ENCODE results near the gene PARVB.

Gene PARVB

GRCh38 chr22:44025171-44026065, 1.3 kb downstream of the PARVB start:
- peak overlapping the region; percentile 64 for H3K4me3 Mint-ChIP-seq
- no peaks in the 10 kb centered on the region for H3K36me3 Mint-ChIP-seq (ENCODE audit: low read depth)
- no peaks in the 10 kb centered on the region for H3K9me3 Mint-ChIP-seq
- no peak overlapping the region for H3K27ac Mint-ChIP-seq
- TF ChIP-seq CTCF (IDR thresholded peaks at IDR 0.05): no peak
- no peaks in the 10 kb centered on the region for H3K27me3 Mint-ChIP-seq (ENCODE audit: low read depth, poor library complexity)
- peaks cover 63% of the 10 kb centered on the region for H3K4me1 Mint-ChIP-seq
- no peak for DNase-seq

- peaks cover 68% of the 10 kb centered on the region for H3K4me1 Mint-ChIP-seq
Observed at GRCh38 chr22:44026066-44026629, 2.0 kb downstream of the PARVB start.

DNA sequence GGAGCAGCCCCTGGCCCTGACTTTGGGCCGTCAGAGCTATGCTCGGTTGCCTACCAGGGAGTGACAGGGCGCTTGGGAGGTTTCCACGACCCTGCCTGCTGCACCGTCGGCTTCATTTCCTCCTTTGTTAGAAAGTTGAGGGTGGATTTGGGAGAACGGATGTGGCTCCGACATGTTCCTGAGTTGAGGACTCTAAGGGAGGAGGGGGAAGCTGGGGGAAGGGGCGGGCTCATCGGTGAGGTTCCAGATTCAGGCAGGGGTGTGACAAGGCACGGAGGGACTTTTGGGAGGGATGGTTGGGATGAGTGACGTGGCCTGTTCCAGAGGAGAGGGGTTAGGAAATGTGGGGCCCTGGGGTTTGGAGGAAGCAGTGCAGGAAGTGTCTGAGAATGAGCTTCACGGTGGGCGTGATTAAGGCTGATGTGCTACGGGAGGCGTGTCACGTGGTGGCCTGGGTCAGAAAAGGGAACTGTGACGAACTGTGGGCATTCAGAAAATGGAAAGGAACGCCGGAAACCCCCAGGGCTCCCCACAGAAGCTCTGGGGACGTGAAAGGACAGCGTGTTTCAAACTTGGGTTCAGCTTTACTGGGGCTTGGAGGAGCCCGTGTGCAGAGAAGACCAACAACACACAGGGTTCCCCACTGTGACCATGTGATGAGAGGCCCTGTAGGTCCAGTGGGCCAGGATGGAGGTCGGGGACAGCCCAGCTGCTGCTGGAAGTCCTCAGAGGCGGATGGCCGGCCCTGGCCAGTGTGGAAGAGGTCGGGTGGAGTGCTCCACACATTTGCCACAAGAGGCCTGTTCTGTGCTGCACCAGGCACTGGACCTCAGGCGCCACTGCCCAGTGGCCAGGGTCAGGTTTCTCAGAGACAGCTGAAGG, 2.8 kb downstream of the PARVB start:
- DNase-seq: no peak
- no peaks in the 10 kb centered on the region for H3K9me3 Mint-ChIP-seq
- peaks cover 68% of the 10 kb centered on the region for H3K4me1 Mint-ChIP-seq
- no peak for TF ChIP-seq CTCF (IDR thresholded peaks at IDR 0.05)
- H3K27ac Mint-ChIP-seq: peak overlapping the region; percentile 45
- H3K36me3 Mint-ChIP-seq (ENCODE audit: low read depth): no peaks in the 10 kb centered on the region
- H3K4me3 Mint-ChIP-seq: no peak overlapping the region
- peaks cover 3% of the 10 kb centered on the region for H3K27me3 Mint-ChIP-seq (ENCODE audit: low read depth, poor library complexity)

More at GRCh38 chr22:44026066-44026629, 2.0 kb downstream of the PARVB start:
- no peaks in the 10 kb centered on the region for H3K9me3 Mint-ChIP-seq
- no peak for TF ChIP-seq CTCF (IDR thresholded peaks at IDR 0.05)
- H3K36me3 Mint-ChIP-seq (ENCODE audit: low read depth): no peaks in the 10 kb centered on the region
- DNase-seq: no peak
- no peaks in the 10 kb centered on the region for H3K27me3 Mint-ChIP-seq (ENCODE audit: low read depth, poor library complexity)
- H3K27ac Mint-ChIP-seq: peak overlapping the region; percentile 45
- H3K4me3 Mint-ChIP-seq: no peak overlapping the region

- H3K9me3 Mint-ChIP-seq: no peaks in the 10 kb centered on the region
- no peak for TF ChIP-seq CTCF (IDR thresholded peaks at IDR 0.05)
- H3K36me3 Mint-ChIP-seq (ENCODE audit: low read depth): no peaks in the 10 kb centered on the region
- H3K4me1 Mint-ChIP-seq: peaks cover 74% of the 10 kb centered on the region
- no peak overlapping the region for H3K27ac Mint-ChIP-seq
- H3K4me3 Mint-ChIP-seq: no peak overlapping the region
- no peak for DNase-seq
- H3K27me3 Mint-ChIP-seq (ENCODE audit: low read depth, poor library complexity): peaks cover 3% of the 10 kb centered on the region
Observed at GRCh38 chr22:44028091-44028490, 4.0 kb downstream of the PARVB start.

DNA sequence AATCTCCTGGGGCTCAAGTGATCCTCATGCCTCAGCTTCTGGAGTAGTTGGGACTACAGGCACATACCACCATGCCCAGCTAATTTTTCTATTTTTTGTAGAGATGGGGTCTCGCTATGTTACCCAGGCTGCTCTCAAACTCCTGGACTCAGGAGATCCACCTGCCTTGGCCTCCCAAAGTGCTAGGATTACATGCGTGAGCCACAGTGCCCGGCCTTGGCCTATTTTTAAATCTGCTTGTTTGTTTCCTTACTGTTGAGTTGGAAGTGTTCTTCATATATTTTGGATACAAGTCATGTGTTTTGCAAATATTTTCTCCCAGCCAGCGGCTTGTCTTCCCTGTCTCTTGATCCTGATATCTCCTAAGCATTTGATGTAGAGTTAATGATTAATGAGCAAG, 5.0 kb downstream of the PARVB start:
- peaks cover 3% of the 10 kb centered on the region for H3K27me3 Mint-ChIP-seq (ENCODE audit: low read depth, poor library complexity)
- no peaks in the 10 kb centered on the region for H3K9me3 Mint-ChIP-seq
- DNase-seq: no peak
- H3K4me3 Mint-ChIP-seq: no peak overlapping the region
- H3K27ac Mint-ChIP-seq: no peak overlapping the region
- no peaks in the 10 kb centered on the region for H3K36me3 Mint-ChIP-seq (ENCODE audit: low read depth)
- peaks cover 78% of the 10 kb centered on the region for H3K4me1 Mint-ChIP-seq
- TF ChIP-seq CTCF (IDR thresholded peaks at IDR 0.05): no peak
